GM12878 (cell line): Measurements from ENCODE around the gene XPO6.
A peak's percentile ranks its signal among the peaks of the same experiment; 100 is the strongest.

ENCODE experiments used
- CEBPB ChIP-seq, 2 experiments: fragments of 150-350 bp in 1 of 2; IDR thresholded peaks; 2 replicates each; pipeline ENCODE4 v1.6.1; 2012 to 2014; ENCODE audit warnings: low read depth in 2 of 2, low read length in 2 of 2, borderline replicate concordance in 1 of 2, inconsistent platforms in 1 of 2
- FOXK2 ChIP-seq: fragments of 450-650 bp; IDR thresholded peaks from 2 replicates; pipeline ENCODE4 v1.6.1; 2017; ENCODE audit warnings: mild to moderate bottlenecking, moderate library complexity
- HDGF ChIP-seq: fragments of 450-650 bp; IDR thresholded peaks from 2 replicates; pipeline ENCODE4 v1.6.1; 2016; ENCODE audit warnings: antibody characterized with exemption
- KDM1A ChIP-seq: fragments of 200-600 bp; sonication (generic); IDR thresholded peaks from 2 replicates; pipeline ENCODE4 v1.6.1; 2016; ENCODE audit warnings: borderline replicate concordance
- MTA2 ChIP-seq: fragments of 450-650 bp; IDR thresholded peaks from 2 replicates; pipeline ENCODE4 v1.6.1; 2016; ENCODE audit warnings: low read depth, mild to moderate bottlenecking, moderate library complexity
- MXI1 ChIP-seq: fragments of 150-350 bp; IDR thresholded peaks from 2 replicates; pipeline ENCODE4 v1.6.1; 2011; ENCODE audit warnings: low read depth, mild to moderate bottlenecking, inconsistent platforms, low read length, improper control_type of control experiment
- NR2C2 ChIP-seq: IDR thresholded peaks from 2 replicates; pipeline ENCODE4 v1.6.1; 2011; ENCODE audit warnings: borderline replicate concordance, low read depth; ENCODE audit not compliant: control insufficient read depth, insufficient read length
- POLR2A ChIP-seq: IDR thresholded peaks from 2 replicates; pipeline ENCODE4 v1.6.1; 2011; ENCODE audit warnings: low read depth, mild to moderate bottlenecking, low read length
- POLR2AphosphoS5 ChIP-seq: IDR thresholded peaks from 2 replicates; pipeline ENCODE4 v1.6.1; 2011; ENCODE audit warnings: mild to moderate bottlenecking, low read length, inconsistent platforms
- RCOR1 ChIP-seq: conservative IDR thresholded peaks from 2 replicates; pipeline ENCODE4 v1.6.1; 2012; ENCODE audit warnings: low read depth, low read length, improper control_type of control experiment
- SIN3A ChIP-seq: IDR thresholded peaks from 2 replicates; pipeline ENCODE4 v1.6.1; 2012; ENCODE audit warnings: low read depth, low read length, improper control_type of control experiment
- ZNF687 ChIP-seq: fragments of 450-650 bp; IDR thresholded peaks from 2 replicates; pipeline ENCODE4 v1.6.1; 2017; ENCODE audit warnings: mild to moderate bottlenecking, moderate library complexity
- TF ChIP-seq, protein P1 (sequence below), 3 experiments: IDR thresholded peaks in 2 of 3; conservative IDR thresholded peaks in 1 of 3; 2 replicates each; pipeline ENCODE4 v1.5.1; 2011; ENCODE audit warnings: low read depth in 3 of 3, low read length in 3 of 3, mild to moderate bottlenecking in 3 of 3, control low read depth in 2 of 3, moderate library complexity in 2 of 3, inconsistent platforms in 1 of 3, mixed read lengths in 1 of 3; ENCODE audit not compliant: control insufficient read depth in 2 of 3, insufficient read depth in 1 of 3; ENCODE audit errors: extremely low read depth in 1 of 3

GRCh38 chr16:28186752-28187151 is 25.0 kb downstream of the XPO6 start:
- no peak for TF ChIP-seq CEBPB (IDR thresholded peaks at IDR 0.05; ENCODE audit: borderline replicate concordance in 1 of 2, low read depth in 2 of 2, low read length in 2 of 2)
- TF ChIP-seq, protein P1, sequence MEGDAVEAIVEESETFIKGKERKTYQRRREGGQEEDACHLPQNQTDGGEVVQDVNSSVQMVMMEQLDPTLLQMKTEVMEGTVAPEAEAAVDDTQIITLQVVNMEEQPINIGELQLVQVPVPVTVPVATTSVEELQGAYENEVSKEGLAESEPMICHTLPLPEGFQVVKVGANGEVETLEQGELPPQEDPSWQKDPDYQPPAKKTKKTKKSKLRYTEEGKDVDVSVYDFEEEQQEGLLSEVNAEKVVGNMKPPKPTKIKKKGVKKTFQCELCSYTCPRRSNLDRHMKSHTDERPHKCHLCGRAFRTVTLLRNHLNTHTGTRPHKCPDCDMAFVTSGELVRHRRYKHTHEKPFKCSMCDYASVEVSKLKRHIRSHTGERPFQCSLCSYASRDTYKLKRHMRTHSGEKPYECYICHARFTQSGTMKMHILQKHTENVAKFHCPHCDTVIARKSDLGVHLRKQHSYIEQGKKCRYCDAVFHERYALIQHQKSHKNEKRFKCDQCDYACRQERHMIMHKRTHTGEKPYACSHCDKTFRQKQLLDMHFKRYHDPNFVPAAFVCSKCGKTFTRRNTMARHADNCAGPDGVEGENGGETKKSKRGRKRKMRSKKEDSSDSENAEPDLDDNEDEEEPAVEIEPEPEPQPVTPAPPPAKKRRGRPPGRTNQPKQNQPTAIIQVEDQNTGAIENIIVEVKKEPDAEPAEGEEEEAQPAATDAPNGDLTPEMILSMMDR (IDR thresholded peaks at IDR 0.05 in 2 of 3, conservative IDR thresholded peaks at IDR 0.05 in 1 of 3; ENCODE audit: control insufficient read depth in 2 of 3, extremely low read depth in 1 of 3, insufficient read depth in 1 of 3, low read depth in 3 of 3, low read length in 3 of 3): no peak
- TF ChIP-seq POLR2AphosphoS5: no peak
- TF ChIP-seq FOXK2: no peak
- TF ChIP-seq MXI1: no peak
- TF ChIP-seq HDGF: no peak
- peak; percentile 83 for TF ChIP-seq MTA2
- TF ChIP-seq SIN3A: no peak
- TF ChIP-seq ZNF687: 0 out of 2 replicates have a peak, but pooled peaks have one; percentile 16
- no peak for TF ChIP-seq POLR2A
- TF ChIP-seq RCOR1: no peak
- no peak for TF ChIP-seq NR2C2
- TF ChIP-seq KDM1A: no peak
